GM23248 (cell line): ENCODE measurements around the gene COQ4. TPM values are rescaled to one million over a fixed set of nuclear protein-coding genes. Genes with fewer than 3 reads are reported as not detected.

Experiments used
- DNase-seq: peaks from one replicate; pipeline ENCODE4 v3.0.0-alpha.2; 2015
- H2AFZ ChIP-seq: fragments of 200-600 bp; sonication (generic); 2 replicates; pipeline ENCODE4 v1.6.1; 2016; ENCODE audit warnings: antibody characterized with exemption
- H3F3A ChIP-seq: fragments of 200-600 bp; sonication (generic); 2 replicates; pipeline ENCODE4 v1.6.1; 2016; ENCODE audit warnings: mild to moderate bottlenecking, antibody characterized with exemption, mixed run types; ENCODE audit not compliant: insufficient read depth
- H3K27ac ChIP-seq: fragments of 200-600 bp; sonication (generic); 2 replicates; pipeline ENCODE4 v1.5.1; 2016; ENCODE audit warnings: mild to moderate bottlenecking
- H3K27me3 ChIP-seq: fragments of 200-600 bp; sonication (generic); replicated peaks from 2 replicates; pipeline ENCODE4 v1.6.1; 2016; ENCODE audit warnings: mild to moderate bottlenecking; ENCODE audit not compliant: insufficient read depth
- H3K36me3 ChIP-seq: fragments of 200-600 bp; sonication (generic); 2 replicates; pipeline ENCODE4 v1.6.1; 2016; ENCODE audit warnings: low read depth, mild to moderate bottlenecking
- H3K4me1 ChIP-seq: fragments of 200-600 bp; sonication (generic); 2 replicates; pipeline ENCODE4 v1.6.1; 2016; ENCODE audit warnings: mild to moderate bottlenecking; ENCODE audit not compliant: insufficient read depth
- H3K4me2 ChIP-seq: fragments of 200-600 bp; sonication (generic); one replicate; pipeline ENCODE4 v1.6.1; 2016; ENCODE audit warnings: mild to moderate bottlenecking; ENCODE audit not compliant: unreplicated experiment
- H3K4me3 ChIP-seq: fragments of 200-600 bp; sonication (generic); 2 replicates; pipeline ENCODE4 v1.5.1; 2016; ENCODE audit warnings: mild to moderate bottlenecking
- H3K79me2 ChIP-seq: fragments of 200-600 bp; sonication (generic); 2 replicates; pipeline ENCODE4 v1.6.1; 2016; ENCODE audit warnings: mild to moderate bottlenecking; ENCODE audit not compliant: insufficient read depth
- H3K9ac ChIP-seq: fragments of 200-600 bp; sonication (generic); 2 replicates; pipeline ENCODE4 v1.6.1; 2016; ENCODE audit warnings: mild to moderate bottlenecking
- H3K9me2 ChIP-seq: fragments of 200-600 bp; sonication (generic); 2 replicates; pipeline ENCODE4 v1.6.1; 2016; ENCODE audit warnings: mixed run types, mild to moderate bottlenecking, moderate library complexity; ENCODE audit not compliant: insufficient read depth
- H3K9me3 ChIP-seq: fragments of 200-600 bp; sonication (generic); one replicate; pipeline ENCODE4 v1.6.1; 2017; ENCODE audit warnings: low read depth
- H4K20me1 ChIP-seq: fragments of 200-600 bp; sonication (generic); 2 replicates; pipeline ENCODE4 v1.6.0; 2016; ENCODE audit not compliant: insufficient read depth
- EZH2 ChIP-seq: fragments of 200-600 bp; sonication (generic); IDR thresholded peaks from 2 replicates; pipeline ENCODE4 v1.6.1; 2018; ENCODE audit warnings: antibody characterized with exemption, mild to moderate bottlenecking; ENCODE audit not compliant: insufficient read depth, poor library complexity, severe bottlenecking
- EZH2phosphoT487 ChIP-seq: fragments of 200-600 bp; sonication (generic); IDR thresholded peaks from 2 replicates; pipeline ENCODE4 v1.6.1; 2018; ENCODE audit warnings: antibody characterized with exemption, moderate library complexity, mild to moderate bottlenecking, low read depth; ENCODE audit not compliant: insufficient read depth
- WGBS, 2 experiments: methylation state at CpG; one replicate each; pipeline ENCODE4 v1.1.6; 2015 to 2017; ENCODE audit warnings: low lambda C conversion rate in 2 of 2, low coverage in 1 of 2; ENCODE audit errors: missing lambda C conversion rate in 2 of 2; 5-methylcytosine and 5-hydroxymethylcytosine counted together
- in situ Hi-C: fragments of 300-500 bp; cut with MboI; formaldehyde crosslinking; loops from 2 replicates; pipeline ENCODE4 v1.15.0; 2020
- polyA plus RNA-seq: library from polyadenylated mRNA; unstranded; fragments of >200 nt; fragmentation: Nextera tagmentation; extraction: Ambion mirVana; gene quantifications from 2 replicates; pipeline ENCODE4 v1.2.1, GENCODE V29; 2016
- total RNA-seq: library from RNA; depleted of rRNA; stranded (reverse); fragments of >200 nt; shearing (Covaris generic); gene quantifications from 2 replicates; pipeline ENCODE4 v1.2.3, GENCODE V29; 2014

Gene COQ4
- total and polyA plus RNA-seq, 2 experiments from 2014 or later: 34.1 to 46.8 TPM

DNA sequence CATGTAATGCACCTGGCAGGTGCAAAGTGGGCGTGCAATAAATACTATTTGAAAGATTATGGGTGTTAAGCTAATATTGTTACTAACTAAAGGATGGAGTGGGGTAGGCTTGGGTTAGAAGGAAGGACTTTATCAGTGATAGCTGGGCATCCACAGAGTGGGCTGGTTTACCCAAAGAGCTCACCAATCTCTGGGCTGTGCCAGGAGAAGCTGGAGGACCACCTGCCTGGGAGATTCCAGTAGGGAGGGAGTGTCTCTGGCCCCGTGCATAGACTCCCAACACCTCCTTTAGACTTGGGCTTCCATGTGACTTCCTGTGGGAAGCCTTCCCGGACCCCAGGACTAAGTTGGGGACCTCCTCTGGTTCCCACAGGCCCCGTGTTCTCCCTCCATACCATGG, 42.9 kb downstream of the COQ4 start:
- 74 to 75% methylated on average over 4 of the region's 4 CpGs for WGBS, 2 experiments
- Histone ChIP-seq H3K4me1 (peaks cover 12% of the 10 kb centered on the region), H3K9me2 (no peaks in the 10 kb centered on the region), H3K27ac (no peak overlapping the region), H4K20me1 (no peaks in the 10 kb centered on the region), H3F3A (peaks cover 6% of the 10 kb centered on the region; the same call in 1 of the 2 replicates), H3K9me3 (no peaks in the 10 kb centered on the region), H3K27me3 (no peaks in the 10 kb centered on the region), H3K79me2 (peaks cover 14% of the 10 kb centered on the region), H3K9ac (peak overlapping the region; percentile 70), H3K4me2 (no peak overlapping the region), H3K36me3 (no peaks in the 10 kb centered on the region), H3K4me3 (no peak overlapping the region), H2AFZ (peak overlapping the region; percentile 92)
- in situ Hi-C loops: no loop called here
- no peak for TF ChIP-seq EZH2phosphoT487
- DNase-seq: no peak

DNA sequence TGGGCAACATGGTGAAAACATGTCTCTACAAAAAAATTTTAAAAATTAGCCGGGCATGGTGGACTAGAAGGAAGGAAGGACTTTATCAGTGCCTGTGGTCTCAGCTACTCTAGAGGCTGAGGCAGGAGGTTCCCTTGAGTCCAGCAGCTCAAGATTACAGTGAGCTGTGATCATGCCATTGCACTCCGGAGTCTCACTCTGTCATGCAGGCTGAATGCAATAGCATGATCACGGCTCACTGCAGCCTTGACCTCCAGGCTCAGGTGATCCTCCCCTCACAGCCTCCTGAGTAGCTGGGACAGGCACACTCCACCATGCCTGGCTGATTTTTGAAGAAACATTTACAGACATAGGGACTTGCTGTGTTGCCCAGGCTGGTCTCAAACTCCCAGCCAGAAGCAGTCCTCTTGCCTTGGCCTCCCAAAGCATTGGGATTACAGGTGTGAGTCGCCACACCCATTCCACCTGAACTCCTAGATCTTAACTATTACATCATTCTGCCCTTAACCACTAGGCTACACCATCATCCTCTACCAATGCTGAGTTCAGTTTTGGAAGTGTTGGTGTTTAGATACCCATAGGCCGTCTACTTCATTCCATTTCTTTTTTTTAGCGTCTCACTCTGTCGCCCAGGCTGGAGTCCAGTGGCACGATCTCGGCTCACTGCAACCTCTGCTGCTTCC, 46.5 kb downstream of the COQ4 start:
- H3K79me2 ChIP-seq: peaks cover 38% of the 10 kb centered on the region
- H4K20me1 ChIP-seq: no peaks in the 10 kb centered on the region
- in situ Hi-C loops: no loop called here
- H3K9me3 ChIP-seq: no peaks in the 10 kb centered on the region
- DNase-seq: no peak
- no peak overlapping the region for H3K4me3 ChIP-seq
- peaks cover 19% of the 10 kb centered on the region for H3K4me1 ChIP-seq
- no peak overlapping the region for H3K9ac ChIP-seq
- TF ChIP-seq EZH2phosphoT487 (no peak), EZH2 (no peak)
- no peaks in the 10 kb centered on the region for H3K36me3 ChIP-seq
- H3K27ac ChIP-seq: no peak overlapping the region
- H3K9me2 ChIP-seq: no peaks in the 10 kb centered on the region
- WGBS, 2 experiments: 79 to 82% methylated on average over 9 of the region's 9 CpGs
- H3K4me2 ChIP-seq: no peak overlapping the region
- H3K27me3 ChIP-seq: no peaks in the 10 kb centered on the region
- no peak overlapping the region for H2AFZ ChIP-seq
- peaks cover 25% of the 10 kb centered on the region for H3F3A ChIP-seq

DNA sequence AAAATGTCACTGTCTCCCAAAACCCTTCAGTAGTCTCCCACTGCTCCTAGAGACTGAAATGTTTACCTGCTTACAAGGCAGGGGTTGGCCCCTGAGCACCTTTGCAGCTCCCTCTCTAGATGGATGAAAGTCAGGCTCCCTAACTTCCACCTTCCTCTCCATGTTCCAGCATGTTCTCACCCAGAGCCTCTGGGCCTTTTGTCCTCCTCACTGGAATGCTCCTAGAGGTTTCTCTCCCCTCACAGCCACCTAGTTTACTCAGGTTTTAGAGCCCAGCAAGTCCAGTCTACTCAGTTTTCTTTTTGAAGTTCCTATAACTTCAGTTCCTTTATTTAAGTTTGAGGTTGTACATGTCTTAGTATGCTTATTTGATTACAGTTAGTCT, 47.7 kb downstream of the COQ4 start:
- Histone ChIP-seq H3K4me3 (peak overlapping the region; percentile 86), H3K9me3 (no peaks in the 10 kb centered on the region), H3K9me2 (no peaks in the 10 kb centered on the region), H3K27me3 (no peaks in the 10 kb centered on the region), H2AFZ (peak overlapping the region; percentile 82), H3K9ac (peak overlapping the region; percentile 96), H3K79me2 (peaks cover 50% of the 10 kb centered on the region), H3F3A (peaks cover 25% of the 10 kb centered on the region), H4K20me1 (no peaks in the 10 kb centered on the region), H3K27ac (peak overlapping the region; percentile 96), H3K4me2 (peak overlapping the region; percentile 100), H3K36me3 (no peaks in the 10 kb centered on the region), H3K4me1 (peaks cover 19% of the 10 kb centered on the region)
- in situ Hi-C loops: no loop called here
- DNase-seq: no peak
- TF ChIP-seq EZH2phosphoT487: no peak
- TF ChIP-seq EZH2: no peak

DNA sequence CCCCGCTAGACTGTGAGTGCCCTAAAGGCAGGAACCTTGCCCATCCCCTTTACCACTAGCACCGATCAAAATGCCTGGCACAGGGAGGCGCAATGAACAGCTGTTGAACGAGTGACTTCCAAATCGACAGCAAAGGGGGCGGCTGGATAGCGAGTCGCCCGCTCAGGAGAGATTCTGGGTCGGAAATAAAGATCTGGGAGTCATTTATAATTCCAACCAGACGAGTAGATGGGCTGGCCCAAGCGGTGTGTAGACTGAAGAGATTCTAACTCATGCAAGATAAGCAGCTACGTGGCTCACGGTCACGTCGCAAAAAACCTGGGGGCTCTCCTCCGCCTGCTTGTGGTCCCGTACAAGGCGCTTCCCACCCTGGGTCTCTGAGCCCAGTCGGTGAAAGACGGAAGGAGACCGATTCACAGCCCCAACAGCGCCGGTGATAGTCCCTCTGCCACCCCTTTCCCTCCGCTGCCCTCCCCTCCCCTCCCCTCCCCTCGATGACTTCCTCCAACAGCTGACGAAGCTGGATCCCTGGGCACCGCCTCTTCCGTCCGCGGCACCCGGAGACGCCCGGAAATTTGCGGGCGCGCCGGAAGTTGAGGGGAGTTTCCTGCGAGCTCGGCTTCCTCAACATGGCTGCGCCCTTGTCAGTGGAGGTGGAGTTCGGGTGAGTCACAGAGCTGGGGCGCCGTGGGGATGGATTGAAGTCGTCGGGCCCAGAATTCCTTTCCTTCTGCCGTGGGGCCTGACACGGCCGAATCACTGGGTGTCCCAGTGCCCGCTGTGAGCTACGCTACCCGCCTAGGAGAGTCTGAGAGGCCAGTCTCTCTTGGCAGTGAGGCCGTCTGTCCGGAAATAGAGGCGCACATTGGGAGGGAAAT, 48.4 kb downstream of the COQ4 start, which contains the start of gene URM1:
URM1 (plus strand) TSS at position 623 of the 878 bp plus-strand sequence; CDS start at position 630, 7 bp downstream.
- Histone ChIP-seq H3K9ac (peak within 1 kb of the TSS; percentile 96), H4K20me1 (no peaks in the 10 kb centered on the region), H3K27ac (peak within 1 kb of the TSS; percentile 96), H3K9me3 (no peaks in the 10 kb centered on the region), H3K9me2 (no peaks in the 10 kb centered on the region), H3K4me1 (peaks cover 22% of the 10 kb centered on the region), H2AFZ (peak within 1 kb of the TSS; percentile 89), H3K4me3 (peak within 1 kb of the TSS; percentile 86), H3K4me2 (peak within 1 kb of the TSS; percentile 100), H3F3A (peaks cover 25% of the 10 kb centered on the region), H3K36me3 (no peaks in the 10 kb centered on the region), H3K79me2 (peaks cover 56% of the 10 kb centered on the region), H3K27me3 (no peaks in the 10 kb centered on the region)
- peak; percentile 99 for DNase-seq
- in situ Hi-C loops: no loop called here
- WGBS, 2 experiments: 1% methylated on average over 46 to 55 of the region's 55 CpGs
- TF ChIP-seq EZH2phosphoT487 (no peak), EZH2 (no peak)
